Fibroblast of pulmonary artery (primary cell): ENCODE results near the gene SMARCB1.

ENCODE experiments used
- DNase-seq: peaks from one replicate; pipeline ENCODE4 v3.0.0-alpha.2; 2010; ENCODE audit warnings: low read depth
- H3K4me3 ChIP-seq: replicated peaks from 2 replicates; pipeline ENCODE4 v1.5.1; 2011; ENCODE audit warnings: low read depth, mild to moderate bottlenecking, control low read depth, low read length, moderate library complexity
- TF ChIP-seq, protein P1 (sequence below): IDR thresholded peaks from 2 replicates; pipeline ENCODE4 v1.5.1; 2011; ENCODE audit warnings: mild to moderate bottlenecking, control low read depth, low read length, inconsistent platforms; ENCODE audit errors: missing control alignments

Gene SMARCB1

DNA sequence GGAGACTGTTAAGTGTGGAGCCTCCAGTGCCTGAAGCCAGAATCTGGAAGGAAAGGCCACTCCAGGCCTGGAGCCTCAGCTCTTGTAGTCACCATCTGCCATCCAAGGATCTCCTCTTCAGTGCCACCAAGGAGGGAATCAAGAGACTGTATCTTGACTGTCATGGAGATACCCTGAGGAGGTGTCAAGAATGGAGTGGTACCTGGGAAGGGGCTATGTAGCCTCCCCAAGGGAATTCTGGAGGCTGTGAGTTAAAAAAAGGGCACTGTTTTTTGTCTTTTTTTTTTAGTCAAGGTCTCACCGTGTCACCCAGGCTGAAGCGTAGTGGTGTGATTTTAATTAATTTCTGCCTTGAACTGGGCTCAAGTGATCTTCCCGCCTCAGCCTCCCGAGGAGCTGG, 27.2 kb upstream of the SMARCB1 start:
- TF ChIP-seq, protein P1, sequence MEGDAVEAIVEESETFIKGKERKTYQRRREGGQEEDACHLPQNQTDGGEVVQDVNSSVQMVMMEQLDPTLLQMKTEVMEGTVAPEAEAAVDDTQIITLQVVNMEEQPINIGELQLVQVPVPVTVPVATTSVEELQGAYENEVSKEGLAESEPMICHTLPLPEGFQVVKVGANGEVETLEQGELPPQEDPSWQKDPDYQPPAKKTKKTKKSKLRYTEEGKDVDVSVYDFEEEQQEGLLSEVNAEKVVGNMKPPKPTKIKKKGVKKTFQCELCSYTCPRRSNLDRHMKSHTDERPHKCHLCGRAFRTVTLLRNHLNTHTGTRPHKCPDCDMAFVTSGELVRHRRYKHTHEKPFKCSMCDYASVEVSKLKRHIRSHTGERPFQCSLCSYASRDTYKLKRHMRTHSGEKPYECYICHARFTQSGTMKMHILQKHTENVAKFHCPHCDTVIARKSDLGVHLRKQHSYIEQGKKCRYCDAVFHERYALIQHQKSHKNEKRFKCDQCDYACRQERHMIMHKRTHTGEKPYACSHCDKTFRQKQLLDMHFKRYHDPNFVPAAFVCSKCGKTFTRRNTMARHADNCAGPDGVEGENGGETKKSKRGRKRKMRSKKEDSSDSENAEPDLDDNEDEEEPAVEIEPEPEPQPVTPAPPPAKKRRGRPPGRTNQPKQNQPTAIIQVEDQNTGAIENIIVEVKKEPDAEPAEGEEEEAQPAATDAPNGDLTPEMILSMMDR, result no peak
- no peak for DNase-seq
- no peak overlapping the region for H3K4me3 ChIP-seq

GRCh38 chr22:23760056-23760455, 26.7 kb upstream of the SMARCB1 start:
- no peak for DNase-seq
- H3K4me3 ChIP-seq, result no peak overlapping the region
- TF ChIP-seq, protein P1, result no peak

- DNase-seq, result peak; percentile 44
- no peak within 1 kb of the TSS for H3K4me3 ChIP-seq
- TF ChIP-seq, protein P1, result no peak
Observed at GRCh38 chr22:23762842-23763578, 23.8 kb upstream of the SMARCB1 start, which contains the start of gene C22orf15. Gene C22orf15, plus strand, starts transcription at chr22:23762990. Its CDS starts 317 bp downstream, at chr22:23763307.

- TF ChIP-seq, protein P1, result no peak
- no peak for DNase-seq
- no peak overlapping the region for H3K4me3 ChIP-seq
Observed at GRCh38 chr22:23763579-23763945, 23.2 kb upstream of the SMARCB1 start.

DNA sequence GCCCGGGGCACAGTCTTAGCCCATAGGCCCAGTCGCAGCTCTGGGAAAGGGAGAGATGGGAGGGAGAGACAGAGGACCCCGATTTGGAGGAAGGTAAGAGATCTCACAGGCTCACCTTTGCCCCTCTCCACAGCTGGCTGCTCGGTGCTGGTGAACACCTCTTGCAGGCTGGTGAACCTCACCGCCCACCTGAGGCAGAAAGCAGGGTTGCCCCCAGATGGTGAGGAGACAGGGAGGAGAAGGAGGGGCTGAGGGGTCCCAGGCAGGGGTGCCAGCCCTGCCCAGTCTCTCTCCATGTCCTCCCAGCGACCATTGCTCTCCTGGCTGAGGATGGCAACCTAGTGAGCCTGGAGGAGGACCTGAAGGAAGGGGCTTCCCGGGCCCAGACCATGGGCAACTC, 22.8 kb upstream of the SMARCB1 start:
- DNase-seq, result no peak
- TF ChIP-seq, protein P1, result no peak
- H3K4me3 ChIP-seq, result no peak overlapping the region

- TF ChIP-seq, protein P1, result no peak
- H3K4me3 ChIP-seq, result no peak overlapping the region
- no peak for DNase-seq
Observed at GRCh38 chr22:23764899-23765881, 21.6 kb upstream of the SMARCB1 start.
